PC-3 (cell line): Measurements from ENCODE around the gene AMN. TPM values are rescaled to one million over a fixed set of nuclear protein-coding genes. Genes with fewer than 3 reads are reported as not detected.

ENCODE experiments used
- ATAC-seq: fragments of 200-7000 bp; cut with Tn5 transposase; 2 replicates; pipeline ENCODE4 v1.9.1; 2020; ENCODE audit warnings: mild to moderate bottlenecking, moderate library complexity
- BruUV-seq: library from RNA; stranded (reverse); fragments of 400-500 nt; replicated peaks from 2 replicates; lab custom pipeline; 2021; lab: Mats Ljungman, UMichigan
- CTCF ChIA-PET: fragments of 300-600 bp; sonication (Branson Sonifier 250); formaldehyde crosslinking; loops from one replicate; lab custom pipeline; 2022; ENCODE audit warnings: antibody characterized with exemption; lab: Charles Lee
- POLR2A ChIA-PET: fragments of 300-600 bp; sonication (Branson Sonifier 250); formaldehyde crosslinking; loops from one replicate; lab custom pipeline; 2022; ENCODE audit warnings: antibody characterized with exemption; ENCODE audit not compliant: unreplicated experiment; lab: Charles Lee
- DNase-seq: peaks from one replicate; pipeline ENCODE4 v3.0.0-alpha.2; 2015
- H2AFZ ChIP-seq: fragments of 300-600 bp; sonication (generic); 2 replicates; pipeline ENCODE4 v1.6.0; 2016; ENCODE audit warnings: antibody characterized with exemption, low read length
- H3F3A ChIP-seq: fragments of 300-600 bp; sonication (generic); one replicate; pipeline ENCODE4 v1.6.0; 2017; ENCODE audit warnings: antibody characterized with exemption, low read length, control low read depth, mild to moderate bottlenecking; ENCODE audit not compliant: unreplicated experiment
- H3K27ac ChIP-seq: fragments of 300-600 bp; sonication (generic); 2 replicates; pipeline ENCODE4 v1.5.1; 2016; ENCODE audit warnings: mild to moderate bottlenecking, low read length
- H3K27me3 ChIP-seq: fragments of 300-600 bp; sonication (generic); 2 replicates; pipeline ENCODE4 v1.6.1; 2016; ENCODE audit warnings: low read length, mixed read lengths
- H3K36me3 ChIP-seq: fragments of 300-600 bp; sonication (generic); 2 replicates; pipeline ENCODE4 v1.6.1; 2016; ENCODE audit warnings: low read depth, mixed run types, low read length, mixed read lengths
- H3K4me1 ChIP-seq: fragments of 300-600 bp; sonication (generic); 2 replicates; pipeline ENCODE4 v1.5.1; 2016; ENCODE audit warnings: low read length; ENCODE audit not compliant: insufficient read depth
- H3K4me2 ChIP-seq: fragments of 300-600 bp; sonication (generic); 2 replicates; pipeline ENCODE4 v1.6.0; 2016; ENCODE audit warnings: low read length
- H3K4me3 ChIP-seq: fragments of 300-600 bp; sonication (generic); 2 replicates; pipeline ENCODE4 v1.5.1; 2016; ENCODE audit warnings: mild to moderate bottlenecking, low read length, mixed read lengths
- H3K79me2 ChIP-seq: fragments of 300-600 bp; sonication (generic); 2 replicates; pipeline ENCODE4 v1.6.1; 2017; ENCODE audit warnings: low read length, mixed read lengths
- H3K9ac ChIP-seq: fragments of 300-600 bp; sonication (generic); 2 replicates; pipeline ENCODE4 v1.6.0; 2016; ENCODE audit warnings: mild to moderate bottlenecking, low read length
- H3K9me2 ChIP-seq: fragments of 300-600 bp; sonication (generic); replicated peaks from 2 replicates; pipeline ENCODE4 v1.6.1; 2016; ENCODE audit warnings: mixed run types, low read length, mixed read lengths
- H3K9me3 ChIP-seq: fragments of 300-600 bp; sonication (generic); 2 replicates; pipeline ENCODE4 v1.6.1; 2016; ENCODE audit warnings: low read length, mixed read lengths
- H4K20me1 ChIP-seq: fragments of 300-600 bp; sonication (generic); 2 replicates; pipeline ENCODE4 v1.6.1; 2016; ENCODE audit warnings: low read length, mixed read lengths
- CTCF ChIP-seq: fragments of 300-600 bp; sonication (generic); conservative IDR thresholded peaks from 2 replicates; pipeline ENCODE4 v1.5.1; 2017; ENCODE audit warnings: antibody characterized with exemption, low read depth, mild to moderate bottlenecking, low read length
- EZH2 ChIP-seq: fragments of 300-600 bp; sonication (generic); IDR thresholded peaks from one replicate; pipeline ENCODE4 v1.6.1; 2017; ENCODE audit warnings: antibody characterized with exemption, mild to moderate bottlenecking, low read length; ENCODE audit not compliant: unreplicated experiment
- EZH2phosphoT487 ChIP-seq: fragments of 300-600 bp; sonication (generic); IDR thresholded peaks from 2 replicates; pipeline ENCODE4 v1.6.1; 2018; ENCODE audit warnings: mild to moderate bottlenecking, antibody characterized with exemption, low read length, borderline replicate concordance
- intact Hi-C: fragments of 100-400 bp; cut with micrococcal nuclease; formaldehyde crosslinking; loops from 2 replicates; pipeline ENCODE4 v1.9.0; 2023
- total RNA-seq: library from RNA; depleted of rRNA; stranded (reverse); fragments of >200 nt; gene quantifications from 2 replicates; pipeline ENCODE4 v1.2.3, GENCODE V29; 2014

The AMN gene
- total RNA-seq, 1 experiment from 2014 or later: not detected

DNA sequence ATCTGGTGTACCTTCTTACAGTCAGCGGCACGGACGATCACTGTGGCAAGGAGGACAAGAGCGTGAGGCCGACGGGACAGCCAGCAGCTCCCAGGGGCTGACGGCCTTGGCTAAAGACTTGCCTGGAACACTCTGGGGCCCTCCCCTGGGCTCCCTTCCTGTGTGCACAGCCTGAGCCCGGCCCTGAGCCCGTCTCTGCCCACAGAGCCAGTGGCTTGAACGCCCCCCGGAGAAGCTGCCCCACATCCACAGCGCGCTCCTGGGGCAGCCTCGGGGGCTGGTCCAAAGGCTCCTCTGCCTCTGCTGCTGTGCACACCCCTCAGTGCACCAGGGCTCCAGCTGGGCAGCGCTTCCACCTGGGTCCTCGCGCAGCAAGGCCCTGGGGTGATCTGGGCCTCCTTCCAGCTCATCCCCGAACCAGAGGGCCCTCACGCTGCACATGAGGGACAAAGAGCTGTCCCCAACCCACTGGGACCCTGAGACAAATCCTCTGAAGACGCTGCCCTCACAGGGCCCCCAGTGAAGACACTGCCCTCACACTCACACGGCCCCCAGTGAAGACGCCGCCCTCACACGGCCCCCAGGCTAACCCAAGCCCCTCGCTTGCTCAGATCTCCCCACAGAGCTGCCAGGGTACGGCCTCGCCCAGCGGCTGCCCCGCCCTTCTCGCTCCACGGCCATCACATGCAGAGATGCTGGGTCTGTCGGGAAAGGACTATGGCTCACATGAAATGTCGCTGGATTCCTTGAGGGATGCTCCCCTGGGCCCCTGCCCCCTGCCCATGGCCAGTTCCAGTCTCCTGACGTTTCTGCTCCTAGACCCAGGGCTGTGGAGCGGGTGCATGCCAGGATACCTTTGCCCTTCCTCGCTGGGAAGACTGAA is 22.2 kb downstream of the AMN start:
- ATAC-seq: no peak
- Histone ChIP-seq H2AFZ (no peak overlapping the region), H3K9me3 (no peaks in the 10 kb centered on the region), H3K4me3 (no peak overlapping the region), H3K36me3 (peaks cover 44% of the 10 kb centered on the region), H3K27ac (no peak overlapping the region), H3K4me1 (peaks cover 10% of the 10 kb centered on the region), H3K9ac (no peak overlapping the region), H3F3A (no peaks in the 10 kb centered on the region), H4K20me1 (no peaks in the 10 kb centered on the region), H3K4me2 (no peak overlapping the region), H3K9me2 (no peaks in the 10 kb centered on the region), H3K79me2 (no peaks in the 10 kb centered on the region), H3K27me3 (no peaks in the 10 kb centered on the region)
- ChIA-PET POLR2A (interaction anchor here (0.6 kb wide), 1 partner anchor 10 kb away, joined by 5 read pairs; no protein-coding TSS in a partner anchor), CTCF (no interaction called here)
- no peak for DNase-seq
- intact Hi-C loops: no loop called here
- BruUV-seq: no TSS peak
- TF ChIP-seq EZH2phosphoT487 (no peak), EZH2 (no peak), CTCF (no peak)

GRCh38 chr14:102945346-102946130 is 23.1 kb downstream of the AMN start:
- H3K9me2 ChIP-seq: no peaks in the 10 kb centered on the region
- no peaks in the 10 kb centered on the region for H3K9me3 ChIP-seq
- no TSS peak for BruUV-seq
- no peak overlapping the region for H3K27ac ChIP-seq
- H3K9ac ChIP-seq: no peak overlapping the region
- H3K27me3 ChIP-seq: no peaks in the 10 kb centered on the region
- DNase-seq (no peak), ATAC-seq (no peak)
- no peak overlapping the region for H2AFZ ChIP-seq
- peaks cover 10% of the 10 kb centered on the region for H3K4me1 ChIP-seq
- H3K4me3 ChIP-seq: no peak overlapping the region
- ChIA-PET POLR2A (no interaction called here), CTCF (no interaction called here)
- H3K79me2 ChIP-seq: no peaks in the 10 kb centered on the region
- H3K4me2 ChIP-seq: no peak overlapping the region
- TF ChIP-seq EZH2: no peak
- TF ChIP-seq CTCF: no peak
- TF ChIP-seq EZH2phosphoT487: no peak
- intact Hi-C loops: no loop called here
- no peaks in the 10 kb centered on the region for H4K20me1 ChIP-seq
- peaks cover 45% of the 10 kb centered on the region for H3K36me3 ChIP-seq
- H3F3A ChIP-seq: no peaks in the 10 kb centered on the region
